SIG-M5 treated with dmso at 0.1 percent for 504 hours (cell line): Measurements from ENCODE around the gene AHRR.

ENCODE experiments used
- DNase-seq: peaks from one replicate; lab custom pipeline; 2025; ENCODE audit not compliant: unreplicated experiment; lab: John Stamatoyannopoulos, UW

AHRR gene

DNA sequence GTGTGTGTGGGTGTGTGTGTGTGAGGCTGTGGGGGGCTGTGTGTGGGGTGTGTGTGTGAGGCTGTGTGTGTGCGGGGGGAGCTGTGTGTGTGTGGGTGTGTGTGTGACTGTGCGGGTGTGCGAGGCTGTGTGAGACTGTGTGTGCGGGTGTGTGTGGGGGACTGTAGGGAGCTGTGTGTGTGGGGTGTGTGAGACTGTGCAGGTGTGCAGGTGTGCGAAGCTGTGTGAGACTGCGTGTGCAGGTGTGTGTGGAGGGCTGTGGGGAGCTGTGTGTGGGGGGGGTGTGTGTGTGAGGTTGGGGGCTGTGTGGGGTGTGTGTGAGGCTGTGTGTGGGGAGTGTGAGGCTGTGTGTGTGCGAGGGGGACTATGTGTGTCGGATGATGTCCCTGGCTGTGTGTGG lies 23.2 kb downstream of the AHRR start:
- no peak for DNase-seq

DNA sequence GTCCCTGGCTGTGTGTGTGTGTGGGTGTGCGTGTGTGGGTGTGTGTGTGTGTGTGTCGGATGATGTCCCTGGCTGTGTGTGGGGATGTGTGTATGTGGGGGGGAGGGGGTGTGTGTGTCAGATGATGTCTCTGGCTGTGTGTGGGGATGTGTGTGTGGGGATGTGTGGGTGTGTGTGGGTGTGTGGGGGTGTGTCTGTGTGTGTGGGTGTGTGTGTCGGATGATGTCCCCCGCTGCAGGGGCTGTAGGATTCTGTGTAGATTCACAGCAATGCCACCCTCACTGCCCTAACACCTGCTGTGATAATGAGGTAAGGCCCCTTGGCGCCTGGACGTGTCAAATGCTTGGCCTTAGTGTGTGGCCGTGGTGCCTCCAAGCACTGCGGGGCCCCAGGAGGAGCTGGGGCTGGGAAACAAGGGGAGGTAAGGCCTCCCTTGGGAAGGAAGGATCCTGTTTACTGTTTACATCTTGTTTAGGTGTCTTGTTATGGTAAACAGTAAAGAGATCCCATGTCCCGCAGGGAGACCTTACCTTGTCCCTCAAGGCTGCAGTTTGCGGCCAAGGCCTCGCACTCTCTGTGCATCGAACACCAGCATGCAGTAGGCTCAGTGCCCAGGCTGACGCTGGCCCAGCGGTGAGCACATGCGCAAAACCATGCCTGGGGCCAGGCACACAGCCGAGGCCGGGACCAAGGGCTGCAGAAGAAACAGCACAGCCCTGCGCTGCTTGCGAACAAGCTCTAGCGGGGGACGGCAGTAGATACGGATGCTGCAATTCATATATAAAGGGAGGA lies 24.1 kb downstream of the AHRR start:
- DNase-seq: no peak

DNA sequence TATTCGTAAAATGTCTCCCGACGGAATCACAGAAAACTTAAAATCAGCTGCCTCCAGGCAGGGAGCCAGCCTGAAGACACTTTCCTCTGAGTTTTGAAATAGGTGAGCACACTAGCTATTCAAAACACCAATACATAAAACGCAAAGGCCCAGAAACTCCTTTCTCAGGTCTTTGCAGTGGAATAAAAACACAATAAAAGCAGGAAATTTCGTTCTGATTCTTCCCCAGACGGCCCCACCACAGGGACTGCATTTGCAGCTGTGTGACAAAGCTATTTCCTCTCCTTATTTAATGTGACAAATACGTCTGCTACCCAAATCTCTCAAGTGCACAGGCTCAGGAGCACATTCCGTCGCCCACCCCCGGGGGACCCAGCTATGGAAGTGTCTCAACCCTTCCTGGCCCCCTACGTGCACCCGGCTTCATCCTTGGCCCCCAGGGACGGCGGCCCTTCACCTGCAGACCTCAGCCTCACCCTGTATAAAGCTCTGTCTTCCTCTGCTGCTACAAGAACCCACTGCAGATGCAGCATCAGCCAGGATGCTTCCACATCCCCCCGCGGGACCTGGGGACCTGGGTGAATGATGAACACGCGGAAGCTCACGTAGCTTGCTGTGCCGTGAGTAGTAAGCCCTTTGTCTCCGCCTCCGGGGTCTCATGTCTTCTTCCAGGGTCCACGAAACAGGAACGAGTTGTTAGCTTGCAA lies 24.9 kb downstream of the AHRR start:
- no peak for DNase-seq

DNA sequence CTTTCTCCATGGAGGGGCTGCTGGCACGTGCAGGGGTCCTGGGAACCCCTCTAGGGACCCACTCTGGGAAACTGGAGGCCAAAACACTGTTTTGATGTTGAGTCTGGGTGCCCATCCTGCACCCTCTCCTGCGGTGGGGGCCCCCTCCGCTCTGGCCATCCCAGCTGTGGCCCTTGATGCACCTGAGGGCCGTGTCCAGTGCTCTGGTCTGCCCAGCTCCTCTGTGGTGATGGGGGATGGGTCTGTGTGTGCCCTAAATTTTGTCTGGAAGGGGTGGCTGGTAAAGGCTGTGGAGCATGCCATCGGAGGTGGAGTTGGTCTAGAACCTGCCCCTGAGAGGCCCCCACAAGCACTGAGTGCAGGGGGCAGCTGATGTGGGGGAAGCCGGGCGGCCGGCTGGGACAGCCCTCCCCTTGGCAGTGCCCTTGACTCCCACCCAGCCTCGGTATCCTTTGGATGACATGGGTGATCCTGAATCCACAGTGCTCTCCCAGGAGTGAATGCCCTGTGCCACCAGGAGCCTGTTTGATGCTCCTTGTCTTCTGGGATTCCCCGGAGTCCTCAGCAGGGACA lies 26.3 kb downstream of the AHRR start:
- DNase-seq: no peak

DNA sequence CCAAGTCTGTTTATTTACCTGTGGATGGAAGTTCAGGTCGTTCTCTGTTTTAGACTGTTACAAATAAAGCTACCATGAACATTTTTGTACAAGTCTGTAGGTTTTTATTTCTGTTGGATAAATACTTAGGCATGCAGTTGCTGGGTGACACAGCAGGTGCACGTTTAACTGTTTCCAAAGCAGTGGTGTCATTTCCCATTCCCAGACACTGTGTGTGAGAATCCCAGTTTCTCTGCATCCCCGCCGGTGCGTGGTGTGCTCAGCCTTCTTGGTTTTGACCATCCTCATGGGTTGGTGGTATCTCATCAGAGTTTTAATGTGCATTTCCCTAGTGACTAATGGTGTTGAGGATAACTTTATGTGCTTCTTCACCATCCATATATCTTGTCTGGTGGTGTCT lies 27.2 kb downstream of the AHRR start:
- no peak for DNase-seq

DNA sequence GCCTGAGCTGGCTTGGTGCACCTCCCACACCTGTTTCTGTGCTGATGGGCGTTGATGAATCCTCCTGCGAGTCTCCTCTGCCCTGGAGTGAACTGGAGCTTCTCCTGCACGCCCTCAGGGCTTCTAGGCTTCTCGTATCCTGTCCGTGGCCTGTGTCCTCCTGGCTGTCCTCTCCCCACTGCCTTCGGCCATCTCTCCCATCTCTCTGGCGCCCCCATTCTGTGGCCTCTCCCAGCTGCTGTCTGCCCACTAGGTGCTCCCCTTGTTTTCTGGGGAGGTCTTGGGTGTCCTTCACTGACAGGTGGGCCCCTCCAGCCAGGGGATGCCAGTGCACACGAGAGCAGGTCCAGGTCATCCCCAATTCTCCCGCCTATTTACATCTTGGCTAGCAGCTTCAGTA lies 28.8 kb downstream of the AHRR start:
- DNase-seq: no peak

DNA sequence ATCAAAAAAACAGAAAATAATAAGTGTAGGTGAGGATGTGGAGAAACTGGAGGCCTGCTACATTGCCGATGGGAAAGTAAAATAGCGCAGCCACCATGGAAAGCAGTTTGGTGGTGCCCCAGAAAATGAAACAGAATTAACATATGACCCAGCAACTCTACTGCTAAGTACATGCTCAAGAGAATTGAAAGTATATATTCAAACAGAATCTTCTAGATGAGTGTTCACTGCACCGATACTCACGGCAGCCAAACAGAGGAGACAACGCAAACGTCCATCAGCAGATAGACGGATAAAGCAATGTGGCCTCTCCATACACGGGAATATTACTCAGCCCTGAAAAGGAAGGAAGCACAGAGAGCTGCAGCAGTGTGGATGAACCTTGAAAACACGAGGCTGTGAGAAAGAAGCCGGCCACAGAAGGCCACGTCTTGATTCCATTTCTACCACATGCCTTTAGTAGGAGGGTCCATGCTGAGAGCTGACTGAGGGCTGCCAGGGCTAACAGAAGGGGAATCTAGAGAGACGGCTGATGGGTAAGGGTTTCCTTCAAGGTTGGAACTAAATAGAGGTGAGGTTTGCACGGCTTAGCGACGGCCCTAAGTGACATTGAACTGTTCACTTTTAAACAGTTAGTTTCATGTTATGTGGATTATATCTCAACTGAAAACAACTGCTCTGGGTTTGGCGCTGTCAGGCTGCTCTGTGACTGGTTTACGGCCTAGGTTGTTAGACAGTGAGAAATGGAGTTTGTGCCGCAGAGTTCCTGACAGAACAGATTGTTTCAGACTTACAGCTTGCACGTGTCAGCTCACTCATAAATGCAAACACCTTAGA lies 29.8 kb downstream of the AHRR start:
- DNase-seq: no peak

DNA sequence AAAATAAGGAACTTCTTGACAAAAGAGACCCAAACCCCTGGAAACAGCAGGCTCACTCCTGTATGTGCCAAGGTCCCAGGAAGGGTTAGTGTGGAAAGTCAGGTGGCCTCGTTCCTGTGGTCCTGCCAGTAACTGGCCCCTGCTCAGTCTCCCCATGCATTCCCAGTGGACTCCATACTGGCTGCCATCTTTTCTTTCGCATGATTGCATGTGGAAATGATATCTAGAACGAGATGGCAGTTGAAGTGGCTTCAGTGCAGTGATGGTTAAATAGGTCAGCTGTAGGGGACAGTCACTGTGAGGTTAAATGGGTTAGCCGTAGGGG lies 30.4 kb downstream of the AHRR start:
- no peak for DNase-seq

DNA sequence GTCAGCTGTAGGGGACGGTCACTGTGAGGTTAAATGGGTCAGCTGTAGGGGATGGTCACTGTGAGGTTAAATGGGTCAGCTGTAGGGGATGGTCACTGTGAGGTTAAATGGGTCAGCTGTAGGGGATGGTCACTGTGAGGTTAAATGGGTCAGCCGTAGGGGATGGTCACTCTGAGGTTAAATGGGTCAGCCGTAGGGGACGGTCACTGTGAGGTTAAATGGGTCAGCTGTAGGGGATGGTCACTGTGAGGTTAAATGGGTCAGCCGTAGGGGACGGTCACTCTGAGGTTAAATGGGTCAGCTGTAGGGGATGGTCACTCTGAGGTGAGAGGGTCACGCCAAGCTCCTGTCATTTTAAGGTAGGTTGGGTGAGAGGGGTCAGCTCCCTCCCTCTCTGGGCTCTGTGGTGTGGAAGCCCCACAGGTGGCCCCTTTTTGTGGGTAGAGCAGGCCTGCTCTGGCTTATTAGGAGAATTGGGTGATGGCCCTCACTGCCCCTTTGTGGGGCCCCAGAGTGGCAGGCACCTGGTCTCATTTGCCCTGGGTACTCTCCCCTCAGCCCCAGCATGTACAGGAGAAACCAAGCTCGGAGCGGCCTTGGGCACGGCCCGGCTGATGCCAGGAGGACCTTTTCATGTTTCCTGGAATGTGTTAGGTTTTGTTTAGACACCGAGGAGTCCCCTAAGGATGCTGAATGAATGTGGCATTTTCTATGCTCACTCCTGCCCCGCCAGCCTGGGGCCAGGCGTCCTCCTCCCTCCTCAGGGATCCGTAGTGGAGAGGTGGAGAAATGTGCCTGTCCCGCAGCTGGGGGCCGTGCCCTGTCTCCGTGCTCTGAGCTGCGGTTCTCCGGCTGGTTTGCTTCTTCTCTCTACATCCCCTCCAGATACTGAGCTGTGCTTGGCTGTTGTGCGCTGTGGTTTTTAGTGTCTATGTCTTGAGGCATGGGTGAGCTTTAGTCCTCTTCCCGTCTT lies 31.4 kb downstream of the AHRR start:
- DNase-seq: no peak

DNA sequence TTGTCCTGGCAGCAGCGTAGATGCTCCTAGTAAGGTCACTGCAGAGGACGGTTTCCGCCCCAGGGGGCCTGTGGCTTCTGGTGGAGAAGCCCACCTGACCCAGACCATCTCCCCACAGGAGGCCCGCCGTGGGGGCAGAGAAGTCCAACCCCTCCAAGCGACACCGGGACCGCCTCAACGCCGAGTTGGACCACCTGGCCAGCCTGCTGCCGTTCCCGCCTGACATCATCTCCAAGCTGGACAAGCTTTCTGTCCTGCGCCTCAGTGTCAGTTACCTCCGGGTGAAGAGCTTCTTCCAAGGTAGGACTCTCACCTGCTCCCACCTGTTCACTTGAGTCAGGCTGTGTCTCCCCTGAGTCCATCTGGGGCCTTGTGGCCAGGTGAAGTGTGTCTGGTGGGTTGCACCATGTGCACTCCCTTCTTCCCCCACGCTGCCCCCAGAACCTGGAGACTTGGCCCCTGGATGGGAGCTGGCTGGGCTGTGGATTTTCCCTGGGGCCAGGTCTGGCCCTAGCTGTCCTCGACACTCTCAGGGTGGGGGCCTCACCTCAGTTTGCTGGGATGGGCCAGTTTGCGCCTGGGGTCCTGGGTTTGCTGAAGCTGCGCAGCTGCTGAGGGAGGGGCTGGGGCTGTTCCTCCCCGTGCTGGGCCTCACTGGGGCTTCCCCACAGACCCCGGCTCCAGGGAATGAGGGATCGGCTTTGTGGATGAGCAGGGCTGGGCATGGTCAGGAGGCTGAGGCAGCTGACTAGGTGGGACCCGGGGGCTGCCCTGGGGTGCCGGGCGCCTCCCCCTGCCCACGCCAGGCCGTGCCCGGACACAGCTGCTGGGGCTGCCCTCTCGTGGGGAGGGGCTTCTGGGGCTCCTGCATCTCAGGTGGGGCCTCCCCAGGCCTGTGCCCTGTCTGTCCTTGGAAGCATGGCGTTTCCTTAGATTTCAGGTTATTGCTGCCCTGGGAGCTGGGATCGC lies 32.4 kb downstream of the AHRR start:
- DNase-seq: no peak

DNA sequence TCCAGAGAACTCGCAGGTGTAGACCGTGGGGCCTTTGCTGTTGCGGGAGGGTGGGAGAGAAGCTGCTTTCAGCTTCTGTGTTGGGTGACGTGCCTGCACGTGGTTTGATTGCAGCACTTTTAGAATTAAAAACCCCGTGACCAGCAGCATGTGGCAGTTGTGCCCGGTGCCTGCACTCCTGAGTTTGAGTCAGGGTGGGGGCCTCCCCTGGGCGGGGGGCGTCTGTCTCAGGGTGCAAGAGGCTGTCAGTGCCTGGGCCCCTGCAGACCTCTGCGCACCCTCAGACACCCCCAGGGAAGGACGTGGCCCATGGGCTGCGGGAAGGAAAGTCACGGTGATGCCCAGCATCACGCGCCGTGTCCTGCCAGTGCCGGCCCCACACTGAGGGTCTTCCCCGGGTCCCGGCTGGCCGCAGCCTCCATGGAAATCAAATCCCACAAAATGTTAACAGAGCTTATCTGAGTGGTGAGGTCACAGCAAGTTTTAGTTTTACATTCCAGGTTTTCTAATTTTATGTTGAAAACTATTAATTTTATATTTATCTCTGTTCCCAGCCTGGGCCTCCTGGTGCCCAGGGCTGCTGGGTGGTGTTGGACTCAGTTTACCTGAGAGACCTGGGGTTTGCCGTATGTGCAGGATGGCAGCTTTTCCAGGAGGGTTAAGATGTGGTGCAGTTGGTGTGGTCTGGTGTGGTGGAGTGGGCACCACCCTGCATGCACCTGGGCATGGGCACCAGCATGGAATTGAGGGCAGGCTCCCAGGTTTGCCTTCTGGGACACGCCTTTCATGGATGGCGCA lies 33.3 kb downstream of the AHRR start:
- no peak for DNase-seq

DNA sequence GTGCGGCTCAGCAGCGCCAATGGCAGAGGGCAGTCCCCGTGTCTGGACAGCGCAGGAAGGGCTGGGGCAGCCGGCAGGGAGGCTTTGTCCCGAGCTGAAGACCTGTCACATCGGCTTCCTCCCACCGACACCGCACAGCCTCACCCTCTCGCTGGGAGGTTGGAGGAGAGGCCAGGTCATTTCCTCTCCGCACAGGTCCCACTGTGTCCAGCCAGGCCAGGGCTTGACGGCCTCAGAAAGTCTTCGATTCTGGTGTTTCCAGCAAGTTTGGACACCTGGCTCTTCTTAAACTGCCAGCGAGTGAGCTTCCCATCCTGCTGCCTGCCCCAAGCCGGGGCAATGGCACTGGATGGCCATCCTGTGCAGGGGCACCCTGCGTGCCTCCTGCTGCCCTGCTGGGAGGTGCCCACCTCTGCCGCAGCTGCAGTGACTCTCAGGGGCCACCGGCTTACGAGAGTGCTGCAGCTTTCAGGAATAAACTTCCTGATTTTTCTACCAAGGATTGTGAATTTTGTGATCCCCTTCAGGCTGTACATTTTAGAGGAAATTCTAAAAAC lies 33.9 kb downstream of the AHRR start:
- DNase-seq: no peak

DNA sequence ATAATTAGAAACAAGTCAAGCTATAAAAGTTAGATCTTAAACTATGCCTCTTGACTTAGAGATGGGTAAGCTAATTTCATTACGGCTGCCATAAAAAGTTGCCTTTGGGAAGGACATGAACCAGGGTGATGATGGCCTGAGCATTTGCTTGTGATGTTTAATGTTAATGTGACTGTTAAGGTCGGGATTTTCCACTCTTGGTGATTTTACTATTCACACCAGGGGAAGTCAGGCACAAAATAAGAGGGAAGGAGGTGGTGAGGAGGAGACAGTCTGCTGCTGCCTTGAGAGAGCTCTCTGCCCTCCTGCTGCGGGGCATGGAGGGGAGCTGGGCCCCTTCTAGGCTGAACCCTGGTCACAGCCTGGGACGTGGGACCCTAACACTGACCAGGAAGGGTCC lies 34.4 kb downstream of the AHRR start:
- DNase-seq: no peak

DNA sequence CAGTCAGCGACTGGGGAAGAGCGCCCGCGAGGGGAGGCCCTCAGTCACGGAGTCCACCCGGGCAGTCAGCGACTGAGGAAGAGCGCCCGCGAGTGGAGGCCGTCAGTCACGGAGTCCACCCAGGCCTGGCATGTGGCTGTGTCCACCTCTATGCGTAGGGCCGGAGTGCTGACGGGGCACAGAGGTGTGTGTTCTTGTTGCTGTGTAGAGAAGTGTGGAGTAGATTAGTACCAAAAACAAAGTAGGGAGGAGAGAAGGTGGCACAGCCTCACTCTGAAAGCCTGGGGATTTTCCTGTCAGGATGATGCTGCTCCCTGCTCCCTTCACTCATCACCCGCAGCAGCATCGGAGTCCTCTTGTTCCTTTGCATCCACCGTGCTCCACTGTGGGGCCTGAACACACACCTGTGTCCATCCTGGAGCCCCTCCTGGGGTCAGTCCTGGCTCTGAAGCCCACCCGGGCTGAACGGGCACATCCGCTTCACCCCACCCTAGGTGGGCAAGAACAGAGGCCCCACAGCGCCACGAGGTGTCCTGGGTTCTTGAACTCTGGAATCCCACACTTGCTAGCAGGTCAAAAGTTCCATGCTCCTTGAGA lies 37.9 kb downstream of the AHRR start:
- no peak for DNase-seq

DNA sequence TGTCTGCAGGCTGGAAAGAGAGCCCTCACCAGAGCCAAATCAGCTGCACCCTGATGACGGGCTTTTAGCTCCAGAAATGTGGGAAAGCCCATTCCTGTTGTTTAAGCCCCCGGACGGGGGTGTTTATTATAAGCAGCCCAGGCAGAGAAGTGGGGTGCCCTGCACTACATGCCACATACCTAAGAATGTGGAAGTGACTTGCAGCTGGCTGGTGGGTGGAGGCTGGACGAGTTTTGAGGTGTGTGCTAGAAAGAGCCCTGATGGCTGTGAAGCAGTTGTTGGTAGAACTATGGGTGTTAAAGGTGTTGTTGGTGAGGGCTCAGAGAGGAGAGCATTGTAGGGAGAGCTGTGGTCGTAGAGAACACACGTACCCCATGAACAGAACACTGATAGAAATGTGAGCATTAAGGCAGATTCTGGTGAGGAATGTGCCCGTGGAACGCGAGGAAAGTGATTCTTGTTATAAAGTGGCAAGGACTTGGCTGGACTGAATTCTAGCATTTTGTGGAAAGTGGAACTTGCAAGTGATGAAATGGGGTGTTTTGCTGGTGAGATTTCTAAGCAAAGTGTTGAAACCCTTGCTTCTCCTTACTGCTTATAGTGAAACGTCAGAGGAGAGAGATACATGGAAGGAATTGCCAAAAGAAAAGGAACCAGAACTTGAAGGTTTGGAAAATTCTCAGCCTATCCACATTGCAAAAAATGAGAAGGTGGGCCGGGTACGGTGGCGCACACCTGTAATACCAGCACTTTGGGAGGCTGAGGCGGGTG lies 38.9 kb downstream of the AHRR start:
- DNase-seq: peak; percentile 86

DNA sequence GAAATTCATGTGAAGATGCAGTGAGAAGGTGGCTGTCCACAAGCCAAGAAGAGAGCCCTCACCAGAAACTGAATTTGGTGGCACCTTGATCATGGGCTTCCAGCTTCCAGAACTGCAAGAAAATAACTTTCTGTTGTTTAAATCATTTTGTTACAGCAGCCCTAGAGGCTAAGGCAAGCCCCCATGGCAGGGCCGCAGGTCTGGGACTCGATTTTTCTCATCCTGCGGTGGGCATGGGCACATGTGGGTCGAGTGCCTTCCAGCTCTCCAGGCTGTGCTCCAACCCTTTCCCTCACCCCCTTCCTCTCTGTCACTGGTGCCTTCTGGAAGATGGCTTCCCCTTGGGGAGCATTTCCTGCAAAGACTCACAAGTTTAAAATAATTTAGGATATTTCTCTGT lies 40.7 kb downstream of the AHRR start:
- no peak for DNase-seq
